22Rv1 (cell line): Measurements from ENCODE around the gene GMDS.

Experiments
- CTCF ChIP-seq: fragments of 450-650 bp; IDR thresholded peaks from 2 replicates; pipeline ENCODE4 v1.5.1; 2017; ENCODE audit warnings: mild to moderate bottlenecking
- ZFX ChIP-seq: fragments of 450-650 bp; IDR thresholded peaks from 2 replicates; pipeline ENCODE4 v1.6.1; 2017; ENCODE audit warnings: antibody characterized with exemption, borderline replicate concordance

GRCh38 chr6:1796706-1797529 lies 448.5 kb downstream of the GMDS start:
- TF ChIP-seq CTCF: no peak
- TF ChIP-seq ZFX: no peak
